GM23338 (cell line): Measurements from ENCODE around the gene MEGF10. TPM values are rescaled to one million over a fixed set of nuclear protein-coding genes. Genes with fewer than 3 reads are reported as not detected.

Experiments
- ATAC-seq: fragments of 200-7000 bp; cut with Tn5 transposase; 3 replicates; pipeline ENCODE4 v1.9.1; 2020
- DNase-seq: peaks from one replicate; pipeline ENCODE4 v3.0.0-alpha.2; 2015; ENCODE audit warnings: low spot score
- H2AFZ ChIP-seq: fragments of 200-600 bp; sonication (generic); 2 replicates; pipeline ENCODE4 v1.8.0; 2016; ENCODE audit warnings: antibody characterized with exemption, mild to moderate bottlenecking, moderate library complexity
- H3F3A ChIP-seq: fragments of 200-600 bp; sonication (generic); replicated peaks from 2 replicates; pipeline ENCODE4 v1.8.0; 2017; ENCODE audit warnings: antibody characterized with exemption, mixed run types, low read depth
- H3K27ac ChIP-seq: fragments of 200-600 bp; sonication (generic); 2 replicates; pipeline ENCODE4 v1.6.1; 2016; ENCODE audit warnings: low read depth
- H3K27me3 ChIP-seq: fragments of 200-600 bp; sonication (generic); 2 replicates; pipeline ENCODE4 v1.8.0; 2016; ENCODE audit warnings: mild to moderate bottlenecking, mixed run types, moderate library complexity; ENCODE audit not compliant: insufficient read depth
- H3K36me3 ChIP-seq: fragments of 200-600 bp; sonication (generic); 2 replicates; pipeline ENCODE4 v1.8.0; 2016; ENCODE audit warnings: mild to moderate bottlenecking; ENCODE audit not compliant: insufficient read depth
- H3K4me1 ChIP-seq: fragments of 200-600 bp; sonication (generic); 2 replicates; pipeline ENCODE4 v1.8.0; 2016; ENCODE audit warnings: mild to moderate bottlenecking, moderate library complexity; ENCODE audit not compliant: insufficient read depth
- H3K4me2 ChIP-seq: fragments of 200-600 bp; sonication (generic); 2 replicates; pipeline ENCODE4 v1.7.1; 2017; ENCODE audit warnings: mixed run types
- H3K4me3 ChIP-seq: fragments of 200-600 bp; sonication (generic); 2 replicates; pipeline ENCODE4 v1.6.1; 2016; ENCODE audit warnings: mixed run types
- H3K79me2 ChIP-seq: fragments of 200-600 bp; sonication (generic); replicated peaks from 2 replicates; pipeline ENCODE4 v1.8.0; 2017; ENCODE audit warnings: mild to moderate bottlenecking; ENCODE audit not compliant: insufficient read depth
- H3K9me2 ChIP-seq: fragments of 200-600 bp; sonication (generic); 2 replicates; pipeline ENCODE4 v1.8.0; 2017; ENCODE audit not compliant: insufficient read depth
- H4K20me1 ChIP-seq: fragments of 200-600 bp; sonication (generic); replicated peaks from 2 replicates; pipeline ENCODE4 v1.8.0; 2017; ENCODE audit warnings: mild to moderate bottlenecking; ENCODE audit not compliant: insufficient read depth
- H3K27ac Mint-ChIP-seq: 2 replicates; pipeline ENCODE4 v1.8.0; 2020; ENCODE audit warnings: inconsistent platforms, mild to moderate bottlenecking, moderate library complexity, mixed read lengths
- H3K27me3 Mint-ChIP-seq: 3 replicates; pipeline ENCODE4 v1.8.0; 2022; ENCODE audit warnings: low read depth, mild to moderate bottlenecking, moderate library complexity, mixed read lengths, inconsistent platforms; ENCODE audit not compliant: insufficient read depth, poor library complexity
- H3K36me3 Mint-ChIP-seq: 3 replicates; pipeline ENCODE4 v1.8.0; 2021; ENCODE audit warnings: low read depth, mild to moderate bottlenecking, inconsistent platforms, moderate library complexity, mixed read lengths
- H3K4me1 Mint-ChIP-seq: 3 replicates; pipeline ENCODE4 v1.8.0; 2020; ENCODE audit warnings: mild to moderate bottlenecking, inconsistent platforms, mixed read lengths
- H3K4me3 Mint-ChIP-seq: 3 replicates; pipeline ENCODE4 v1.8.0; 2021; ENCODE audit warnings: moderate library complexity, mild to moderate bottlenecking, inconsistent platforms, mixed read lengths
- H3K9me3 Mint-ChIP-seq: 3 replicates; pipeline ENCODE4 v1.8.0; 2020; ENCODE audit warnings: moderate library complexity, mild to moderate bottlenecking, inconsistent platforms, mixed read lengths
- CREB1 ChIP-seq: fragments of 250-450 bp; sonication (Bioruptor Pico); IDR thresholded peaks from 2 replicates; pipeline ENCODE4 v1.5.0; 2020; ENCODE audit warnings: low read depth, mild to moderate bottlenecking, moderate library complexity
- CTCF ChIP-seq, 2 experiments: fragments of 200-600 bp in 1 of 2; sonication (generic) in 1 of 2; conservative IDR thresholded peaks; 2 replicates each; pipeline versions ENCODE4 v1.5.1 to v1.6.1; 2016 to 2017; ENCODE audit warnings: antibody characterized with exemption in 2 of 2, low read depth in 2 of 2, mild to moderate bottlenecking in 2 of 2, moderate library complexity in 1 of 2
- ETS1 ChIP-seq: IDR thresholded peaks from 2 replicates; pipeline ENCODE4 v1.6.1; 2016; ENCODE audit warnings: antibody characterized with exemption
- EZH2 ChIP-seq: fragments of 200-600 bp; sonication (generic); IDR thresholded peaks from one replicate; pipeline ENCODE4 v1.8.0; 2017; ENCODE audit warnings: antibody characterized with exemption, mild to moderate bottlenecking, low read depth; ENCODE audit not compliant: unreplicated experiment
- EZH2phosphoT487 ChIP-seq: fragments of 200-600 bp; sonication (generic); IDR thresholded peaks from one replicate; pipeline ENCODE4 v1.8.1; 2018; ENCODE audit warnings: antibody characterized with exemption; ENCODE audit not compliant: unreplicated experiment
- JUNB ChIP-seq: IDR thresholded peaks from one replicate; pipeline ENCODE4 v1.6.1; 2016; ENCODE audit warnings: antibody characterized with exemption; ENCODE audit not compliant: unreplicated experiment
- NANOG ChIP-seq: IDR thresholded peaks from 2 replicates; pipeline ENCODE4 v1.6.1; 2016; ENCODE audit warnings: antibody characterized with exemption, borderline replicate concordance
- POLR2AphosphoS5 ChIP-seq: IDR thresholded peaks from 2 replicates; pipeline ENCODE4 v1.6.1; 2016; ENCODE audit warnings: antibody characterized with exemption, low read depth
- REST ChIP-seq: IDR thresholded peaks from one replicate; pipeline ENCODE4 v1.6.1; 2018; ENCODE audit warnings: antibody characterized with exemption; ENCODE audit not compliant: unreplicated experiment
- STAT1 ChIP-seq: IDR thresholded peaks from one replicate; pipeline ENCODE4 v1.6.1; 2016; ENCODE audit warnings: antibody characterized with exemption; ENCODE audit not compliant: unreplicated experiment
- ZNF114 ChIP-seq: fragments of 250-450 bp; sonication (Bioruptor Pico); IDR thresholded peaks from 2 replicates; pipeline ENCODE4 v1.5.0; 2020; ENCODE audit warnings: mild to moderate bottlenecking, moderate library complexity
- ZNF331 ChIP-seq: fragments of 250-450 bp; sonication (Bioruptor Pico); IDR thresholded peaks from 2 replicates; pipeline ENCODE4 v1.5.0; 2020; ENCODE audit warnings: low read depth, mild to moderate bottlenecking, moderate library complexity
- ZNF462 ChIP-seq: fragments of 250-450 bp; sonication (Bioruptor Pico); IDR thresholded peaks from 2 replicates; pipeline ENCODE4 v1.5.0; 2020; ENCODE audit warnings: mild to moderate bottlenecking, moderate library complexity
- polyA plus RNA-seq: library from polyadenylated mRNA; unstranded; fragments of >200 nt; fragmentation: Nextera tagmentation; extraction: Ambion mirVana; gene quantifications from 2 replicates; pipeline ENCODE4 v1.2.1, GENCODE V29; 2016
- total RNA-seq: library from RNA; depleted of rRNA; stranded (reverse); fragments of >200 nt; shearing (Covaris generic); gene quantifications from 2 replicates; pipeline ENCODE4 v1.2.3, GENCODE V29; 2014

The MEGF10 gene
- total and polyA plus RNA-seq, 2 experiments from 2014 or later, result 4.5 to 28.3 TPM

GRCh38 chr5:127294829-127295228 lies 4.2 kb downstream of the MEGF10 start:
- Mint-ChIP-seq H3K9me3 (no peaks in the 10 kb centered on the region; the same call in 1 of the 3 replicates), H3K27me3 (peaks cover 9% of the 10 kb centered on the region), H3K4me3 (no peak overlapping the region), H3K27ac (no peak overlapping the region), H3K36me3 (no peaks in the 10 kb centered on the region; the same call in 2 of the 3 replicates), H3K4me1 (peaks cover 63% of the 10 kb centered on the region)
- ATAC-seq, result no peak
- H3F3A ChIP-seq, result 0 out of 2 replicates have a peak, but pooled peaks cover 5% of the 10 kb centered on the region
- H3K79me2 ChIP-seq, result peaks cover 75% of the 10 kb centered on the region
- H2AFZ ChIP-seq, result no peak overlapping the region
- H3K36me3 ChIP-seq, result no peaks in the 10 kb centered on the region
- no peak for DNase-seq
- no peaks in the 10 kb centered on the region for H3K27me3 ChIP-seq
- H4K20me1 ChIP-seq, result no peaks in the 10 kb centered on the region
- no peak overlapping the region for H3K4me3 ChIP-seq
- peaks cover 5% of the 10 kb centered on the region; the same call in 1 of the 2 replicates for H3K9me2 ChIP-seq
- peaks cover 45% of the 10 kb centered on the region for H3K4me1 ChIP-seq
- no peak overlapping the region for H3K4me2 ChIP-seq
- TF ChIP-seq EZH2phosphoT487 (no peak), ZNF462 (CRISPR knock-in tag) (no peak), POLR2AphosphoS5 (no peak), CREB1 (no peak), EZH2 (no peak), REST (no peak), ETS1 (no peak), ZNF114 (CRISPR knock-in tag) (no peak), NANOG (no peak), STAT1 (no peak), CTCF (conservative IDR thresholded peaks at IDR 0.05; ENCODE audit: low read depth in 2 of 2) (no peak), ZNF331 (CRISPR knock-in tag) (no peak), JUNB (no peak)
- no peak overlapping the region for H3K27ac ChIP-seq
